ENCODE data around the gene LYSMD4. TPM values are rescaled to one million over a fixed set of nuclear protein-coding genes. Genes with fewer than 3 reads are reported as not detected.
"Not testable (repeated sequence)": the region's sequence is repeated elsewhere in the genome, so short reads cannot be mapped to it uniquely, and the experiment has no call there.

The LYSMD4 gene
- 4.7 and 6.1 TPM in 2 replicates for total RNA-seq

GRCh38 chr15:99733268-99734039 lies at the start of gene LYSMD4:
LYSMD4 (minus strand) TSS chr15:99733437; CDS start chr15:99731999, 1,438 bp downstream.
- TF ChIP-seq, protein P1, sequence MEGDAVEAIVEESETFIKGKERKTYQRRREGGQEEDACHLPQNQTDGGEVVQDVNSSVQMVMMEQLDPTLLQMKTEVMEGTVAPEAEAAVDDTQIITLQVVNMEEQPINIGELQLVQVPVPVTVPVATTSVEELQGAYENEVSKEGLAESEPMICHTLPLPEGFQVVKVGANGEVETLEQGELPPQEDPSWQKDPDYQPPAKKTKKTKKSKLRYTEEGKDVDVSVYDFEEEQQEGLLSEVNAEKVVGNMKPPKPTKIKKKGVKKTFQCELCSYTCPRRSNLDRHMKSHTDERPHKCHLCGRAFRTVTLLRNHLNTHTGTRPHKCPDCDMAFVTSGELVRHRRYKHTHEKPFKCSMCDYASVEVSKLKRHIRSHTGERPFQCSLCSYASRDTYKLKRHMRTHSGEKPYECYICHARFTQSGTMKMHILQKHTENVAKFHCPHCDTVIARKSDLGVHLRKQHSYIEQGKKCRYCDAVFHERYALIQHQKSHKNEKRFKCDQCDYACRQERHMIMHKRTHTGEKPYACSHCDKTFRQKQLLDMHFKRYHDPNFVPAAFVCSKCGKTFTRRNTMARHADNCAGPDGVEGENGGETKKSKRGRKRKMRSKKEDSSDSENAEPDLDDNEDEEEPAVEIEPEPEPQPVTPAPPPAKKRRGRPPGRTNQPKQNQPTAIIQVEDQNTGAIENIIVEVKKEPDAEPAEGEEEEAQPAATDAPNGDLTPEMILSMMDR (IDR thresholded peaks at IDR 0.05) = no peak
- Mint-ChIP-seq H3K4me1 (peaks cover 14% of the 10 kb centered on the region), H3K4me3 (peak within 1 kb of the TSS; percentile 85), H3K27me3 (no peaks in the 10 kb centered on the region), H3K9me3 (no peaks in the 10 kb centered on the region), H3K36me3 (ENCODE audit: low read depth) (no peaks in the 10 kb centered on the region), H3K27ac (peak within 1 kb of the TSS; percentile 83)
- intact Hi-C loops (cut with micrococcal nuclease) = loop anchor here (1.0 to 10.0 kb wide), 8 partner anchors 21 to 1089 kb away; partner anchors contain the start of genes ASB7, IGF1R, LINS1 and LRRC28
- ATAC-seq (ENCODE audit: low read depth) (peak; percentile 99), DNase-seq (peak; percentile 95)
- CTCF ChIA-PET = interaction anchor here (0.8 to 3.5 kb wide), 3 partner anchors 23 to 479 kb away, joined by 4 to 14 read pairs (median 4); no protein-coding TSS in a partner anchor
- POLR2A ChIA-PET = interaction anchor here (0.6 to 2.4 kb wide), 17 partner anchors 10 to 1185 kb away, joined by 3 to 19 read pairs (median 5); partner anchors contain the start of genes LRRC28 and MEF2A

DNA sequence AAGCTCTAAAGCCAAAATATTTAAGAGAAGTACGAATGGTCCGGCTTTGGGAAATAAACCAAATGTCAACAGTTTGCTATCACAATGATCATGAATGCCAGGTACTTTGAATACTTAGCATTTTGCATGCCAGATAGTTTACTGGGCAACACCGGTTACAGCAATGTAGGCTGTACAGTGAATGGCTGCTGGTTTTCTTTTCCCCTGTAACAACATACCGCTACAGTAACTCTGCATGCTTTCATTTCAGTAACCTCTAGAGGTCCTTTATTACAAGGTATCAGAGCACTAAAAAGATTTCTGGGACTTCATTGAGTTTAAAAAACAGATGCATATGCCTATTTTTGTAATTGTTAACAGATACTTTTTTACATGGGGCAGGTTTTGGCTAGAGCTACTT lies 48.8 kb upstream of the LYSMD4 start:
- H3K36me3 Mint-ChIP-seq (ENCODE audit: low read depth); H3K27ac Mint-ChIP-seq; DNase-seq; POLR2A ChIA-PET; CTCF ChIA-PET; H3K27me3 Mint-ChIP-seq; ATAC-seq (ENCODE audit: low read depth); H3K9me3 Mint-ChIP-seq; intact Hi-C loops (cut with micrococcal nuclease); H3K4me3 Mint-ChIP-seq; H3K4me1 Mint-ChIP-seq: not testable (repeated sequence)

GRCh38 chr15:99777144-99777543 lies 43.9 kb upstream of the LYSMD4 start:
- H3K27ac Mint-ChIP-seq = no peak overlapping the region
- H3K9me3 Mint-ChIP-seq = peaks cover 8% of the 10 kb centered on the region
- POLR2A ChIA-PET = no interaction called here
- intact Hi-C loops (cut with micrococcal nuclease) = no loop called here
- CTCF ChIA-PET = no interaction called here
- H3K27me3 Mint-ChIP-seq = peaks cover 5% of the 10 kb centered on the region
- no peak overlapping the region for H3K4me3 Mint-ChIP-seq
- TF ChIP-seq, protein P1 (IDR thresholded peaks at IDR 0.05) = no peak
- ATAC-seq (ENCODE audit: low read depth) (no peak), DNase-seq (no peak)
- H3K4me1 Mint-ChIP-seq = peaks cover under 1% of the 10 kb centered on the region
- no peaks in the 10 kb centered on the region for H3K36me3 Mint-ChIP-seq (ENCODE audit: low read depth)

DNA sequence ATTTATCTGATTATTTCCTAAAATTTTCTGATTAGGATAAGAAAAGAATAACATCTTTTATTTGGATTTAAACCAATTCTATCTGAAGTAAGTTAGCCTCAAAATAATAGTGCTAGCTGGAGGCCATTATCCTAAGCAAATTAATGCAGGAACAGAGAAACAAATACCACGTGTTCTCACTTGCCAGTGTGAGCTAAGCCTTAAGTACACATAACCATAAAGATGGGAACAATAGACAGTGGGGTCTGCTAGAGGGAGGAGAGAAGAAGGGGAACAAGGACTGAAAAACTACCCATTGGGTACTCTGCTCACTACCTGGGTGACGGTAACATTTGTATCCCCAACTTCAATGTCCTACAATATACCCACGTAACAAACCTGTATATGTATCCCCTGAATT lies 31.3 kb upstream of the LYSMD4 start:
- Mint-ChIP-seq H3K9me3 (no peaks in the 10 kb centered on the region), H3K4me3 (no peak overlapping the region), H3K27ac (no peak overlapping the region), H3K36me3 (ENCODE audit: low read depth) (no peaks in the 10 kb centered on the region), H3K27me3 (no peaks in the 10 kb centered on the region), H3K4me1 (peaks cover 4% of the 10 kb centered on the region)
- POLR2A ChIA-PET = no interaction called here
- CTCF ChIA-PET = no interaction called here
- ATAC-seq (ENCODE audit: low read depth) (no peak), DNase-seq (no peak)
- TF ChIP-seq, protein P1 (IDR thresholded peaks at IDR 0.05) = no peak
- intact Hi-C loops (cut with micrococcal nuclease) = no loop called here

DNA sequence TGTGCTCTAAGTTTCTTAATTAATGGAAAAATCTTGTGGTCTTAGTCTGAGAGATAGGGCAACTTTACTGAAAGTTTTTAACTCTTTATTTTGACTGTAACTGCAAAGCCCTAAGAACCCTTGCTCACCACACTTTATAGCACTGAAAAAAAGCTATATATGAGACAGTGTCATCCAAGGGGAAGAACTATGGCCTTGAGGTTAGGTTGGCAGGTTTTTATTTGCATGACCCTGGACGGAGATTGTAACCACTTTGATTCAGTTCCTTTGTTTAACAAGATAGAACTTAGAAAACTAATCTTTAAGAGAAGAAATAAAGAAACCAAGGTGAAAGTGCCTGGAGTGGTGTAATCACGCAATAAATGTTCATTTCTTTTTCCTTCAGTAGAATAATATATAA lies 30.6 kb upstream of the LYSMD4 start:
- TF ChIP-seq, protein P1 (IDR thresholded peaks at IDR 0.05) = no peak
- H3K27ac Mint-ChIP-seq = no peak overlapping the region
- peaks cover 4% of the 10 kb centered on the region for H3K4me1 Mint-ChIP-seq
- ATAC-seq (ENCODE audit: low read depth) = no peak
- ChIA-PET CTCF (no interaction called here), POLR2A (no interaction called here)
- no peaks in the 10 kb centered on the region for H3K36me3 Mint-ChIP-seq (ENCODE audit: low read depth)
- no peaks in the 10 kb centered on the region for H3K9me3 Mint-ChIP-seq
- no peaks in the 10 kb centered on the region for H3K27me3 Mint-ChIP-seq
- intact Hi-C loops (cut with micrococcal nuclease) = no loop called here
- no peak overlapping the region for H3K4me3 Mint-ChIP-seq
- DNase-seq = no peak

Measured in activated B cell treated with CpG ODN at 0.5 μM for 24 hours (primary cell).